ENCODE results near the gene KCNJ9.
A peak's percentile ranks its signal among the peaks of the same experiment; 100 is the strongest.

The KCNJ9 gene

GRCh38 chr1:160098852-160099561, 17.7 kb downstream of the KCNJ9 start:
- H3K4me1 ChIP-seq (ENCODE audit: low read length) = peaks cover 33% of the 10 kb centered on the region

GRCh38 chr1:160099716-160100375, 18.5 kb downstream of the KCNJ9 start:
- Histone ChIP-seq H3K36me3 (replicated peaks; ENCODE audit: insufficient read depth, low read length) (no peaks in the 10 kb centered on the region), H3F3A (ENCODE audit: insufficient read depth, low read length) (peaks cover 7% of the 10 kb centered on the region; the same call in 1 of the 2 replicates), H2AFZ (ENCODE audit: low read length) (peak overlapping the region; percentile 100), H3K4me3 (ENCODE audit: low read length) (no peak overlapping the region), H3K9ac (ENCODE audit: low read length) (peak overlapping the region; percentile 71; the same call in 1 of the 2 replicates), H3K9me3 (replicated peaks; ENCODE audit: insufficient read depth, low read length) (no peaks in the 10 kb centered on the region), H3K27me3 (replicated peaks; ENCODE audit: insufficient read depth, low read length) (no peaks in the 10 kb centered on the region), H3K9me2 (replicated peaks; ENCODE audit: insufficient read depth, low read length) (no peaks in the 10 kb centered on the region), H3K79me2 (ENCODE audit: low read length) (peaks cover 23% of the 10 kb centered on the region), H3K27ac (ENCODE audit: low read length) (peak overlapping the region; percentile 34; the same call in 1 of the 2 replicates), H4K20me1 (ENCODE audit: insufficient read depth, low read length) (no peaks in the 10 kb centered on the region), H3K4me2 (ENCODE audit: low read depth, low read length) (peak overlapping the region; percentile 96), H3K4me1 (ENCODE audit: low read length) (peaks cover 33% of the 10 kb centered on the region)
- DNase-seq = no peak
- TF ChIP-seq EZH2phosphoT487 (IDR thresholded peaks at IDR 0.05; ENCODE audit: low read length) = no peak
- TF ChIP-seq EZH2 (optimal IDR thresholded peaks at IDR 0.05; ENCODE audit: low read depth, low read length) = no peak
- no peak for TF ChIP-seq CTCF (IDR thresholded peaks at IDR 0.05; ENCODE audit: low read length)

More at GRCh38 chr1:160098852-160099561, 17.7 kb downstream of the KCNJ9 start:
- DNase-seq = peak; percentile 98
- no peaks in the 10 kb centered on the region for H3K9me2 ChIP-seq (replicated peaks; ENCODE audit: insufficient read depth, low read length)
- peak overlapping the region; percentile 74 for H3K4me3 ChIP-seq (ENCODE audit: low read length)
- no peak for TF ChIP-seq EZH2phosphoT487 (IDR thresholded peaks at IDR 0.05; ENCODE audit: low read length)
- TF ChIP-seq CTCF (IDR thresholded peaks at IDR 0.05; ENCODE audit: low read length) = no peak
- TF ChIP-seq EZH2 (optimal IDR thresholded peaks at IDR 0.05; ENCODE audit: low read depth, low read length) = no peak
- H3K79me2 ChIP-seq (ENCODE audit: low read length) = peaks cover 23% of the 10 kb centered on the region
- peak overlapping the region; percentile 34; the same call in 1 of the 2 replicates for H3K27ac ChIP-seq (ENCODE audit: low read length)
- no peaks in the 10 kb centered on the region for H3K36me3 ChIP-seq (replicated peaks; ENCODE audit: insufficient read depth, low read length)
- peak overlapping the region; percentile 100 for H2AFZ ChIP-seq (ENCODE audit: low read length)
- H3K27me3 ChIP-seq (replicated peaks; ENCODE audit: insufficient read depth, low read length) = no peaks in the 10 kb centered on the region
- H3K9ac ChIP-seq (ENCODE audit: low read length) = peak overlapping the region; percentile 71
- peaks cover 7% of the 10 kb centered on the region; the same call in 1 of the 2 replicates for H3F3A ChIP-seq (ENCODE audit: insufficient read depth, low read length)
- no peaks in the 10 kb centered on the region for H4K20me1 ChIP-seq (ENCODE audit: insufficient read depth, low read length)
- H3K9me3 ChIP-seq (replicated peaks; ENCODE audit: insufficient read depth, low read length) = no peaks in the 10 kb centered on the region
- peak overlapping the region; percentile 96 for H3K4me2 ChIP-seq (ENCODE audit: low read depth, low read length)

GRCh38 chr1:160101037-160101716, 19.8 kb downstream of the KCNJ9 start:
- peak; percentile 100 for TF ChIP-seq CTCF (IDR thresholded peaks at IDR 0.05; ENCODE audit: low read length)
- no peak for TF ChIP-seq EZH2phosphoT487 (IDR thresholded peaks at IDR 0.05; ENCODE audit: low read length)
- no peak for TF ChIP-seq EZH2 (optimal IDR thresholded peaks at IDR 0.05; ENCODE audit: low read depth, low read length)
- no peak overlapping the region for H3K27ac ChIP-seq (ENCODE audit: low read length)
- H3K4me3 ChIP-seq (ENCODE audit: low read length) = no peak overlapping the region
- DNase-seq = peak; percentile 69
- peak overlapping the region; percentile 26 for H2AFZ ChIP-seq (ENCODE audit: low read length)
- H3F3A ChIP-seq (ENCODE audit: insufficient read depth, low read length) = peaks cover 7% of the 10 kb centered on the region; the same call in 1 of the 2 replicates
- H4K20me1 ChIP-seq (ENCODE audit: insufficient read depth, low read length) = no peaks in the 10 kb centered on the region
- no peaks in the 10 kb centered on the region for H3K9me3 ChIP-seq (replicated peaks; ENCODE audit: insufficient read depth, low read length)
- H3K36me3 ChIP-seq (replicated peaks; ENCODE audit: insufficient read depth, low read length) = no peaks in the 10 kb centered on the region
- peaks cover 33% of the 10 kb centered on the region for H3K4me1 ChIP-seq (ENCODE audit: low read length)
- H3K9me2 ChIP-seq (replicated peaks; ENCODE audit: insufficient read depth, low read length) = no peaks in the 10 kb centered on the region
- peaks cover 21% of the 10 kb centered on the region for H3K79me2 ChIP-seq (ENCODE audit: low read length)
- H3K27me3 ChIP-seq (replicated peaks; ENCODE audit: insufficient read depth, low read length) = no peaks in the 10 kb centered on the region
- H3K4me2 ChIP-seq (ENCODE audit: low read depth, low read length) = peak overlapping the region; percentile 36
- no peak overlapping the region for H3K9ac ChIP-seq (ENCODE audit: low read length)
